LNCaP clone FGC (cell line): ENCODE data around the gene RAX2.

Experiments used
- DNase-seq: peaks from one replicate; pipeline ENCODE4 v3.0.0-alpha.2; 2011; ENCODE audit warnings: low read depth
- H3K4me3 ChIP-seq: 2 replicates; pipeline ENCODE4 v1.5.1; 2011; ENCODE audit warnings: mild to moderate bottlenecking, low read depth, low read length, control low read depth
- CTCF ChIP-seq: IDR thresholded peaks from 2 replicates; pipeline ENCODE4 v1.5.1; 2012; ENCODE audit warnings: mild to moderate bottlenecking; ENCODE audit not compliant: control insufficient read depth, insufficient read depth; ENCODE audit errors: extremely low read depth

The RAX2 gene

GRCh38 chr19:3720349-3720917 lies 51.6 kb downstream of the RAX2 start:
- H3K4me3 ChIP-seq: no peak overlapping the region
- TF ChIP-seq CTCF: no peak
- no peak for DNase-seq

- no peak for DNase-seq
- no peak for TF ChIP-seq CTCF
- H3K4me3 ChIP-seq: no peak overlapping the region
These were observed 52.2 kb downstream of the RAX2 start for GRCh38 chr19:3719868-3720267.
